Activated T-helper 1 cell treated with anti-CD3 and anti-CD28 coated beads, Interleukin-12 subunit alpha, Interleukin-12 subunit beta, Interleukin-2, Interleukin-4 antibody, amounts not matched to agents 30 ng/mL and 10 ng/mL and 1 ng/mL, durations not matched to agents 14 hours and 24 hours and 36 hours (primary cell): ENCODE measurements around the gene CDH10. TPM values are rescaled to one million over a fixed set of nuclear protein-coding genes. Genes with fewer than 3 reads are reported as not detected.

Experiments used
- DNase-seq: peaks from one replicate; pipeline ENCODE4 v3.0.0; 2021; ENCODE audit warnings: low spot score
- H3K27ac Mint-ChIP-seq: one replicate; pipeline ENCODE4 v1.8.0; 2021; ENCODE audit warnings: mild to moderate bottlenecking, mixed read lengths
- H3K27me3 Mint-ChIP-seq: one replicate; pipeline ENCODE4 v1.8.0; 2022; ENCODE audit warnings: mild to moderate bottlenecking, moderate library complexity, mixed read lengths; ENCODE audit not compliant: insufficient read depth
- H3K36me3 Mint-ChIP-seq: one replicate; pipeline ENCODE4 v1.8.0; 2021; ENCODE audit warnings: low read depth, mixed read lengths
- H3K4me1 Mint-ChIP-seq: one replicate; pipeline ENCODE4 v1.8.0; 2021; ENCODE audit warnings: low read depth, mixed read lengths
- H3K4me3 Mint-ChIP-seq: one replicate; pipeline ENCODE4 v1.8.0; 2021; ENCODE audit warnings: mild to moderate bottlenecking, moderate library complexity, mixed read lengths
- H3K9me3 Mint-ChIP-seq: one replicate; pipeline ENCODE4 v1.8.0; 2021; ENCODE audit warnings: mixed read lengths
- intact Hi-C: fragments of 100-400 bp; cut with micrococcal nuclease; formaldehyde crosslinking; loops from one replicate; pipeline ENCODE4 v1.15.1; 2024
- total RNA-seq: library from RNA; stranded (reverse); gene quantifications from 2 replicates; pipeline ENCODE4 v1.2.3, GENCODE V29; 2022

CDH10 gene
- not detected in 2 replicates for total RNA-seq

DNA sequence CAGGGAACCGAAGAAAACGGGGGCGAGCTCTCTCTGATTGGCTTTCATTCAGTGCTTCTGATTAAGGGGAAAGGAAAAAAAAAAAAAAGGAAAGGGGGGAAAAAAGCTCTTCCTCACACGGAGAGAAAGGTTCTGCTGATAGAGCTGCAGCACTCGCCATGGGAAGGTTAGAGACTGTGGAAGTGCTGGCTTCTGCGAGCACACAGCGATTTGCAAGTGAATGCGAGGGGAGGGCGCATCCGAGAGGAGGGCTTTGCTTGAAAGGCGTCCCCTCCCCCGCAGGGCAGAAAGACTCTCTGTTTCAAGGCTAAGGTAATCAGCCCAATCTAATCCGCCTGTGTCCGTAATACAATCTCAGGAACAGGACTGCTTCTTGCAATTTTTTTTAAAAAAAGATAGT is at the start of gene CDH10:
CDH10 (minus strand) TSS at position 218 of the 400 bp plus-strand sequence. CDS start 51,488 bp downstream, outside the sequence.
- Mint-ChIP-seq H3K27me3 (no peaks in the 10 kb centered on the region), H3K27ac (no peak within 1 kb of the TSS), H3K9me3 (no peaks in the 10 kb centered on the region), H3K4me1 (no peaks in the 10 kb centered on the region), H3K36me3 (no peaks in the 10 kb centered on the region), H3K4me3 (no peak within 1 kb of the TSS)
- intact Hi-C loops = no loop called here
- no peak for DNase-seq

DNA sequence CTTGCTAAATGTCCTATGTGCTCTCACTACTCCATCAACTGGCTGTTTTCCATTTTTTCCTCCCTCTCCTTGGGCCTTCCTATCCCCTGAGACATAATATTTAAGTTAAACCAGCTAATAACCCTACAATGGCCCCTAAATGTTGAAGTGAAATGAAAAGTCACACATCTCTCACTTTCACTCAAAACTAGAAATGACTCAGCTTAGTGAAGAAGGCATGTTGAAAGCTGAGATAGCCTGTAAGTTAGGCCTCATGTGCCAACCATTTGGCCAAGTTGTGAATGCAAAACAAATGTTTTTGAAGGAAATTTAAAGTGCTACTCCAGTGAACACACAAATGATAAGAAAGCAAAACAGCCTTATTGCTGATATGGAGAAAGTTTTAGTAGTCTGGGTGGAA is 48.8 kb upstream of the CDH10 start:
- Mint-ChIP-seq H3K4me1 (no peaks in the 10 kb centered on the region), H3K36me3 (no peaks in the 10 kb centered on the region), H3K27ac (no peak overlapping the region), H3K4me3 (no peak overlapping the region), H3K9me3 (peaks cover 17% of the 10 kb centered on the region), H3K27me3 (no peaks in the 10 kb centered on the region)
- intact Hi-C loops = no loop called here
- DNase-seq = no peak

DNA sequence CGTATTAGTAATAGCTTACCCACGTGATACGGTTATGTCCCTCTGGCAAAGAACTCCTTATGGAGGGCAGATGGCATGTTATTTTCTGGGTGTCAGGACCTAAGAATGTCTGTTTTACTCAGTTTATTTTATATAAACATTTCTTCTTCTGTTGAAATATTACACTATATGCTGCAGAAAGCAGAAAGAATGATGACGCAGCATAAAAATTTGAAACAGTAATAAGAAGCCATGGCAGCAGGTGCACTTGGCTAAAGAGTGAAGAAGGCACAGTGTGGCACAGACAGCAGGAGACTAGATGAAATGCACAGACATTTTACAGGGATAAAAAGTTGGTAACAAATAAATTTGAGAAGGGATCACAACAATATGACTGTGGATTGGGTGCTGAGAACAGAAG is 46.3 kb upstream of the CDH10 start:
- no peaks in the 10 kb centered on the region for H3K4me1 Mint-ChIP-seq
- H3K27ac Mint-ChIP-seq = no peak overlapping the region
- DNase-seq = no peak
- H3K36me3 Mint-ChIP-seq = no peaks in the 10 kb centered on the region
- intact Hi-C loops = no loop called here
- H3K4me3 Mint-ChIP-seq = no peak overlapping the region
- H3K27me3 Mint-ChIP-seq = no peaks in the 10 kb centered on the region
- peaks cover 17% of the 10 kb centered on the region for H3K9me3 Mint-ChIP-seq

DNA sequence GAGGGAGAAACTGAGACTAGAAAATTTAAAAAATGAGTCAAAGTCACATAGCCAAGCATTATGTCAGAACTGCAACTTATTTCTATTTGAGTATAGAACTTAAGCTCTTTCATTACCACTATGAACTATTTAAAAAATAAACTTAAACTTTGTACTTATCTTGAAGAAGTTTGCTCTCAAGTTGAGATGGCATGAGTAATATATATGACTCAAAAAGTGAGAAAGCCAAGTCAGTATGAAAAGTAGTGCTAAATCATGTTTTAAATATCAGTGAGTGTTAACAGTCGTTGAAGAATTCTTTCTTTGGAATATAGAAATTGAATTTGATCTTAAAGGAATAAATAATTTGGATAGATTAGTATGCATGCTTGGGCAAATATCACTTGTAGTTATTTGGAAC is 36.3 kb upstream of the CDH10 start:
- Mint-ChIP-seq H3K9me3 (peaks cover 28% of the 10 kb centered on the region), H3K27ac (no peak overlapping the region), H3K4me1 (no peaks in the 10 kb centered on the region), H3K36me3 (no peaks in the 10 kb centered on the region), H3K4me3 (no peak overlapping the region), H3K27me3 (no peaks in the 10 kb centered on the region)
- DNase-seq = no peak
- intact Hi-C loops = no loop called here

DNA sequence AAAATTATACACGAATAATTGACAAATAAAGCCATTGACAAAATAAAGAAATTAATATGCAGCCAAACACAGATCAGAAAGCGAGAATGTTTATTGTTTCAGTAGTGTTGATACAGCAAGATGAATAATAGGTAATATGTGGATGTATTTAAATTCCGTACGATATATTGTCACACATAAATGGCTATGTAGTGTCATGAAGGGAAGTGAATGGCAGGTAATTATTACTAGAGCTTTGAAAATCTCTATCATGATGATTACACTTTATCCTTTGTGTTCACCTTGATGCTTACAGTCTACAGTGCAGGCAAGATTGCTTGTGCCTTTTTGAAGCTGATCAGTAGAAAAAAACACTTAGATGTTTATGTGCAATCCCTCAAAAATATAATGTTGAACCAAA is 23.3 kb upstream of the CDH10 start:
- no peaks in the 10 kb centered on the region for H3K27me3 Mint-ChIP-seq

DNA sequence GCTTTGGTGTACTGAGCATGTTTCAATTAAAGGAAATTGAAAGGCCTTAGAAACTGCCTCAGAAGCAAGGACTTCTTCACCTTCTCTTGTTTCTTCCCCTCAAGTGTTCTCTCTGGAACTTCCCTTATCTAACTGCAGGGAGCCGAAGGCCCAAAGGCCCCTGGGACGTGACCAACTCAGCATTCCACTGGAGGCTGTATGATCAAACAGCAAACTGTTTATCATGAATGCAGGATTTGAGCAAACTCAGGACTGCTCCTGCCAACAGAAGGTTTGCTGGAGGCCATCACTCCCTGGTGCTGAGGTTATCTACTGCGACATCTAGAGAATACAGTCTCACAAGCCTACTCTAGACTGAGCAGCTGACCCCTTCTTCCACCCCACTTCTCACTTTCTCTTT is 4.8 kb upstream of the CDH10 start:
- Mint-ChIP-seq H3K27ac (no peak overlapping the region), H3K4me1 (no peaks in the 10 kb centered on the region)

More for the DNA sequence above, 23.3 kb upstream of the CDH10 start:
- Mint-ChIP-seq H3K9me3 (peaks cover 24% of the 10 kb centered on the region), H3K4me3 (no peak overlapping the region), H3K36me3 (no peaks in the 10 kb centered on the region), H3K4me1 (no peaks in the 10 kb centered on the region), H3K27ac (no peak overlapping the region)
- DNase-seq = no peak
- intact Hi-C loops = no loop called here

DNA sequence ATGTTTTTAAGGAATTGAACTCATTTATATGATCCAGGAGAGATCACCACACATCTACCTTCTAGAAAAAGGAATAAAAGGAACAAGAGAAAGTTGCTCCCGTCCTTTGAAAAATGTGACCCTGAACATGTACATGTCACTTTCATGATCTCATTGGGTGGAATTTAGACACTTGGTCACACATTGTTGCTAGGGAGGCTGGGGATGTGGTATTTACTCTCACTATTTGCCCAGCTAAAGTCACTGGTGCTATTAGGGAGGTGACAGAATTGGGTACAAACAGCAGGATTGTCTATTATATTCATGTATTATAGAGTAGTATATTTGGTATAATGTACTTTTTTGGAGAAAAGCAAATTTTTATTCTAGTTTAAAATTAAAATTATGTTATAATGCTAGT is 2.1 kb upstream of the CDH10 start:
- Mint-ChIP-seq H3K4me1 (no peaks in the 10 kb centered on the region), H3K9me3 (no peaks in the 10 kb centered on the region), H3K36me3 (no peaks in the 10 kb centered on the region), H3K27me3 (no peaks in the 10 kb centered on the region), H3K27ac (no peak overlapping the region), H3K4me3 (no peak overlapping the region)
- DNase-seq = no peak
- intact Hi-C loops = no loop called here

More for the DNA sequence above, 4.8 kb upstream of the CDH10 start:
- Mint-ChIP-seq H3K36me3 (no peaks in the 10 kb centered on the region), H3K9me3 (peaks cover 9% of the 10 kb centered on the region), H3K27me3 (no peaks in the 10 kb centered on the region), H3K4me3 (no peak overlapping the region)
- no peak for DNase-seq
- intact Hi-C loops = no loop called here

DNA sequence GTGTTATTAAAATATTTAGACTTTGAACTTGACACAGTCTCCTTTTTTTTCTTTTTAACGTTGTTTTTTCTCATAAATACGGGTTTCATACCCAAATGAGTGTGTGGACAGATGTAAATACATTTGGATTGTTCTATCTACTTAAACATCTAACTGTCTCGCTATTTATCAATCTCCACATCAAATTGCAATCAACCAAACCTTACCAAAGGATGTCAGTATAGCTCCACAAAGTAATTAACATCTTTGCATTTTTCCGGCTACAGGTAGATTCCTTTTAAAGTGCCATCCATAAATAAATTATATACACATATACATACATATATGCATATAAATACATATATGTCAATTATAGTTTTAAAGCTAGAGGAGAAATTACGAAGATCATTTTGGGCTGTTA is 705 bp upstream of the CDH10 start:
- H3K4me3 Mint-ChIP-seq = no peak overlapping the region
- no peaks in the 10 kb centered on the region for H3K9me3 Mint-ChIP-seq
- no peak overlapping the region for H3K27ac Mint-ChIP-seq
- H3K4me1 Mint-ChIP-seq = no peaks in the 10 kb centered on the region
- no peaks in the 10 kb centered on the region for H3K36me3 Mint-ChIP-seq
- intact Hi-C loops = no loop called here
- no peak for DNase-seq
- H3K27me3 Mint-ChIP-seq = no peaks in the 10 kb centered on the region

DNA sequence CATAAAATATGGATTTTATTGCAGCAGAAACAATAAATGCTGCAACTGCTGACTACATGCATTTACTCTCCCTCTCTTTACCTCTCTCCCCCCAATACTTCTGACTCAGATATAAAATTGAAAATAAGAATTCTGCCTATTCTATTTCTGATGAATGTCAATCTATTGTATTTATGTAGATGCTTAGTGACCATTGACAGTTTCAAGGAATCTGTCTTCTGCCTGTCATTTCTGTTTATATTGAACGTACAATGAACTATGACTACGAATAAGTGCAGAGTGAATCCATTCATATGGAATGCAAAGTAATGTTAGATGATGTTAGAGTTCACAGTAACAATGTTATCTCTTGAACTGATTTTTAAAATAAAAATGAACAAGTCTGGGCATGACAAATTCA is 898 bp downstream of the CDH10 start:
- DNase-seq = no peak
- Mint-ChIP-seq H3K27ac (no peak overlapping the region), H3K27me3 (no peaks in the 10 kb centered on the region), H3K4me1 (no peaks in the 10 kb centered on the region), H3K9me3 (no peaks in the 10 kb centered on the region), H3K4me3 (no peak overlapping the region), H3K36me3 (no peaks in the 10 kb centered on the region)
- intact Hi-C loops = no loop called here

DNA sequence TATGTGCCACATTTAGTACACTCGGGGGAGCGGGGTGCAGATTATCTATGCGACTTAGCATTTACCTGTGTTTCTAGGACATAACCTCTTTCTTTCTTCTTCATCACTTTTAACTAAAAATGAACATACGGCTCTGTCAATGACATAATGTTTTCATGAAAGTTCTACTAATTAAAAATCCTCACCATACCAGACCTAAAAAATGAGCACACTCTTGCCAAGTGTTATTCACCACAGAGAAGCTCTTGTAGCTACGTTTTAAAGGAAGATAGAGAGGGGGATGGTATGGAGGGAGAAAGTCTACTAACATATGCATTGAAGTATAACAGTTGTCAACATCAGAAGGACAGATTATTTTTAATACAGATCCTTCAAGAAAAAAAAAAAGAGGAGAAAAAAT is 1.6 kb downstream of the CDH10 start:
- Mint-ChIP-seq H3K9me3 (no peaks in the 10 kb centered on the region), H3K4me3 (no peak overlapping the region), H3K27me3 (no peaks in the 10 kb centered on the region), H3K27ac (no peak overlapping the region), H3K36me3 (no peaks in the 10 kb centered on the region), H3K4me1 (no peaks in the 10 kb centered on the region)
- DNase-seq = no peak
- intact Hi-C loops = no loop called here

DNA sequence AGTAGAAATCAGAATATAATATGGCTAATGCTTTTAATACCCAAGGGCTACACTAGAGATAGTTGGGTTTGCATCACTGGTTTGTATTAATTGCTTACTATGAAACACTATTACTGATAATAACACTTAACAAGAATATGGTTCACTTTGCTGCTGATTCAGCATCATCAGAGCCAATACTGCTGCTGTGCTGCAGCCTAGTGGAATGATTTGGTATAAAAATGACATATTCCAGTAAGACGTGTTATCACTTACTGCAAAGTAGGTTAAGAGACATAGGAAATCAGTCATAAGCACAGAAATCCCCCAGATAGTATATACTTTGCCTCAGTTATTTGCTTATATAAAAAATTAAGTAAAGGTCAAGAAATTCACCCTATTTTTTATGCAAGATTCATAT is 2.8 kb downstream of the CDH10 start:
- Mint-ChIP-seq H3K27ac (no peak overlapping the region), H3K4me1 (no peaks in the 10 kb centered on the region), H3K4me3 (no peak overlapping the region), H3K27me3 (no peaks in the 10 kb centered on the region), H3K36me3 (no peaks in the 10 kb centered on the region), H3K9me3 (no peaks in the 10 kb centered on the region)
- intact Hi-C loops = no loop called here
- no peak for DNase-seq

DNA sequence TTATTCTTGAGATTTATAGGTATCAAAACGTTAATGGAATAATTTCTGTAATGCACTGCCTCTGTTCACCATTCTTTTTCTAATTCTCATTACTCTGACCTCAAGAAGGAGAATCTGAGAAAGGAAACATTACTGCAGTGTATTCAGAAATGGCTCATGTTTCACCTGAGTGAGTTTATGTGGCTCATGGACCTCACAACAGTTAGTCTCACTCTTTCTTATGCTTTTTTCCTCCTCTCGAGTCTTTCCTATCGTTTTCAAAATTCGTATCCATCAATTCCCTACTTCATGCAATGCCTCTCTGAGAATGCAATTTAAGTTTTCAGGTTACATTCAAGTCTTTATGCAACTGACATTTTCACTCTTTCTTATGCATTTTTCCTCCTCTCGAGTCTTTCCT is 9.6 kb downstream of the CDH10 start:
- H3K4me1 Mint-ChIP-seq = no peaks in the 10 kb centered on the region
- no peaks in the 10 kb centered on the region for H3K36me3 Mint-ChIP-seq
- no peak overlapping the region for H3K4me3 Mint-ChIP-seq
- H3K9me3 Mint-ChIP-seq = no peaks in the 10 kb centered on the region
- DNase-seq = no peak
- intact Hi-C loops = no loop called here
- no peaks in the 10 kb centered on the region for H3K27me3 Mint-ChIP-seq
- no peak overlapping the region for H3K27ac Mint-ChIP-seq

DNA sequence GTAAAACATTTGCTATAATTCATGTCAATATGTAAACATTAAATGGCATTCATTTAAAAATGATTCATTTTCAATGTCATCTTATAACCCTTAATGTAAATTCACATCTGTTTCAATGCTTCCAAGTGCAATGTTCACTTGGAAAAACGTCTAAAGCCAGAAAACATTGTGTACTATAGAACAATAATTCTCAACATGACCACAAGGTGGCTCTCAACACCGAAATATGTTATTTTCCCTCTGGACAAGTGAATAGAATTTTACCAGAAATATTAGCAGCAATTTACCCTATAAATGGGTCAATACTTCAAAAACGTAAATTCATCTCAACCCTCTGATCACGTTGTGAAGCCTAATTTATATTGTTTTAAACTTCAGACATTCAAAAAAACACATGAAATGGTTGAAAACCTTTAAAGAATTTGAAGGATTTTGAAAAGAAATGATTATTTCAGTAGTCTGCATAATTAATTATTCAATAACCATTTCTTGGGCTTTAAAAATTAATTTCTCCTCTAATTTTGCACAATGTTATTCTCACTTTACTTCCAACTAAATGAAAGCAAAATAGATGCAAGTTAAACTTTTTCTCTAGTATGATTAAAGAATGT is 11.0 kb downstream of the CDH10 start:
- Mint-ChIP-seq H3K27ac (no peak overlapping the region), H3K27me3 (no peaks in the 10 kb centered on the region), H3K4me1 (no peaks in the 10 kb centered on the region), H3K9me3 (no peaks in the 10 kb centered on the region), H3K36me3 (no peaks in the 10 kb centered on the region), H3K4me3 (no peak overlapping the region)
- intact Hi-C loops = no loop called here
- DNase-seq = no peak

DNA sequence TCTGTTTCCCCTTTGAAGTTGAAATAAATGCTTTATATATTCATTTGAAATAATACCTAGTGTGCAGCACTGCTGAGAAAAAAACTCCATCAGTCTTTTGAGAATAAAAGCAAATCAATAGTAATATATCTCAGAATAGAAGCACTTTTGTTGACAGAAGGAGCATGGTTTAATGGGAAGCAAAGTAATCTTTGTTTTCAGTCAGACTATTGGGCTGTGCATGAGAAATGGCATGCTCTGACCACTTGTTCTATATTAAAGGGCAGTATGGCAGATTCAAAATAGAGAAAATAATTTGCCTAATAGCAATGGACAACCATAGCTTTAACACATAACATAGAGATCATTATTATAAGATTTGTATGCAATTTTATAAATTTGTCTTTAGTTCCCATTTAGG is 12.4 kb downstream of the CDH10 start:
- no peaks in the 10 kb centered on the region for H3K9me3 Mint-ChIP-seq
- no peaks in the 10 kb centered on the region for H3K4me1 Mint-ChIP-seq
- intact Hi-C loops = no loop called here
- no peak overlapping the region for H3K4me3 Mint-ChIP-seq
- H3K36me3 Mint-ChIP-seq = no peaks in the 10 kb centered on the region
- H3K27me3 Mint-ChIP-seq = no peaks in the 10 kb centered on the region
- no peak overlapping the region for H3K27ac Mint-ChIP-seq
- no peak for DNase-seq
